RPMI8226 (cell line): ENCODE results near the gene GALT.

Source experiments
- DNase-seq: peaks from one replicate; pipeline ENCODE4 v3.0.0-alpha.2; 2015

GALT gene

DNA sequence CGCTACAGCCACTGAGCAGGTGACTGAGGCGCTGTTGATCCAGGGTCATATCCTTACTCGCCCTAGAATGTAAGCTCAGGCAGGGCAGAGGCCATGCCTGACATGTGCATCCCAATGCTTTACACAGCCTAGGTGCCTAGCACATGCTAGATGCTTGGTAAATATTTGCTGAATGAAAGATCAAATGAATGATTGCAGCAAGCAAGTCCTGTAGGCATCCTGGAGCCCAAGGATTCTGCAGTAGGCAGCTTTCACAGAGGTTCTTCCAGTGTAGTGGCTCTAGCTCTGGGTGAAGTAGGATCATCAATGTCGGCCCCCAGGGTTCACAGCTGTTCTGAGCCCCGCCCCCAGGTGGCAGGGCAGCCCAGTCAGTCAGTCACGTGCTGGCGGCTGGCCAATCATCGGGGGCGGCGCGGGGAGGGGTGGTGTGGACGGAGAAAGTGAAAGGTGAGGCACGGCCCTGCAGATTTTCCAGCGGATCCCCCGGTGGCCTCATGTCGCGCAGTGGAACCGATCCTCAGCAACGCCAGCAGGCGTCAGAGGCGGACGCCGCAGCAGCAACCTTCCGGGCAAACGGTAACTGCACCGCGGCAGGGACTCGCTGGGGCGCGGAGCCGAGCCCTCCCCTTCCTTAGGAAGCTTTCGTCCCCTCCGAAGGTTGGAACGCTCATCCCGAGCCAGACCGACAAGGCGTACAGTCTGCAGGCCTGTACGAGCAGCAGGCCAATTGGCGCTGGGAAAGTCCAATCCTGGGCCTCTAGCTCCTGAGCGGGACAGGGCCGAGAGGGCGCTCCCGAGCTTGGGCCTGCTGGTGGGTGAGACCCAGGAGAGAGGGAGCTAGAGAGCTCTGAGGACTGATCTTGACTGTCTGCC lies at the start of gene GALT:
Gene GALT (plus strand): TSS at position 465 of the 873 bp plus-strand sequence. CDS start 30 bp downstream, at position 495.
- peak; percentile 95 for DNase-seq

- no peak for DNase-seq
Observed at GRCh38 chr9:34599546-34599945, 46.9 kb upstream of the GALT start.

DNA sequence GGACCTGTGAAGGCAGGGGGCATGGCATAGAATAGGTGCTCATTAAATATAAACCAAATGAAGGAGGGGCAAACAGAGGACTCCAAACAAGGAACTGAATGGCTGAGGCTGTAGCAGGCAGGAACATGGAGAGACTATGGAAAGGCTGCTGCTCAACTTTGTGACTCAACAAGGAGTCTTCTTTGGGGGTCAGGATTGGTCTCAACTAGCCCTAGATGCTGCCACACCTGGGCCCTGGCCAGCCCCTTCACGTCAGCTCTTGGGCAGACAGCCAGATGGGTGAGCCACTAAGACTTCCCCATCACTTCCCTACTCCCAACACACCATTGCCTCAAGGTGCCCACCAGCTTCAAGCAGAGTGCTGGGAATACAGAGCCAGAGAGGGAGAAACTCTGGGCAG lies 45.6 kb upstream of the GALT start:
- no peak for DNase-seq

DNA sequence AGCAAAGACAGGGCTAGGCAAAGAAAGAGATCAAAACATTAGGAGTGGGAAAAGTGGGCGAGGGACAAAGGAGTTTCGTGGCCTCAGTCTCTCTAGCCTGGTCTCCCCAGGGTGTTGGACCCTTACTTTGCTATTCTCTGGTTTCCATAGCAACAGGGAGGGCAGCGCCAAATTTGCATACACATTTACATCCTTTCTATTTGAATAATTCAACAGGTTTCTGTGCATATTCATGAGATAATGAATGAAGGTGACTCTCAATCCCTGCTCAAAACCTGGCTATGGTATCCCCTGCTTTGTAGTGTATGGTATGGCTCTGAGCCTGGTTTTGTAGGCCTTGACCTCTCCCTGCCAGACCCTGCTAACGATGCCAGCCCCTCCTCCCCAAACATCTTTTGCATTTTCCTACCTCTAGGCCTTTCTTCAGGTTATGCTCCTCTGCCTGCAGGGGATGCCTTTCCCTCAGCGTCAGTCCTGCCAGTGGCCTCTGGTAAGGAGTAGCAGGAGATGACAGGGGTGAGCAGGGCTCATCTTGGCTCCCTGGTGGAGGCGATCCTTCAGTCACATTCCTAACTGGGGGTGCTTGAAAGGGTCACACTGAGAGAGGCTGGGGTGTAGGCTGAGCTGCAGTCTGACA lies 44.4 kb upstream of the GALT start:
- DNase-seq = no peak

DNA sequence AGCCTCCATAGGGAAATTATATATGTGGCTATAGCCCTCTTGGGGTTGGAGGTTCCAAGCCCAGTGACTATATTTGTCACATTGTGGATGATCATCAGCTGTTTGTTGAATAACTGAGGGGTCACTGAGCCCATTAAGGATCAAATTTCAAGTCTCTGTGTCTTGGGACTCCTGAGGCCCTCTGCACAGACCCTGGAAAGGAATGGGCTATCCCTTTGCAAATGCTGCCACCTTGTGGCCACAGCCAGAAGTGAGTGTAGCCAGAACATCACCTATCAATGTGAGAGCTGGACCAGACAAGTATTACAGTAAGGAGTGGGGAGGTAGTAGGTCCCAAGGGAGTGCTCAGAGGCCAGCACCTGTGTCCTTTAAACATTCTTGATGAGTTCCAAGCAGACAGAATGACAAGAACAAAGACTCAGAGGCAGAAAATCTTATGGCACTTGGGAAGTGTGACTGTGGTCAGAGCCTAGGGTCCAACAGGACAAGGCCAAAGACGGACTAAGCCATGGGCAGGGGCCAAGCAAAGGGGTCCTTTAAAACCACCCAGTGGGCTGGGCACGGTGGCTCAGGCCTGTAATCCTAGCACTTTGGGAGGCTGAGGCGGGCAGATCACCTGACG lies 42.8 kb upstream of the GALT start:
- peak; percentile 77 for DNase-seq

- DNase-seq = no peak
Observed at GRCh38 chr9:34606190-34606589, 40.3 kb upstream of the GALT start.

GRCh38 chr9:34606905-34607304 lies 39.6 kb upstream of the GALT start:
- no peak for DNase-seq

GRCh38 chr9:34607331-34607730 lies 39.1 kb upstream of the GALT start:
- no peak for DNase-seq

DNA sequence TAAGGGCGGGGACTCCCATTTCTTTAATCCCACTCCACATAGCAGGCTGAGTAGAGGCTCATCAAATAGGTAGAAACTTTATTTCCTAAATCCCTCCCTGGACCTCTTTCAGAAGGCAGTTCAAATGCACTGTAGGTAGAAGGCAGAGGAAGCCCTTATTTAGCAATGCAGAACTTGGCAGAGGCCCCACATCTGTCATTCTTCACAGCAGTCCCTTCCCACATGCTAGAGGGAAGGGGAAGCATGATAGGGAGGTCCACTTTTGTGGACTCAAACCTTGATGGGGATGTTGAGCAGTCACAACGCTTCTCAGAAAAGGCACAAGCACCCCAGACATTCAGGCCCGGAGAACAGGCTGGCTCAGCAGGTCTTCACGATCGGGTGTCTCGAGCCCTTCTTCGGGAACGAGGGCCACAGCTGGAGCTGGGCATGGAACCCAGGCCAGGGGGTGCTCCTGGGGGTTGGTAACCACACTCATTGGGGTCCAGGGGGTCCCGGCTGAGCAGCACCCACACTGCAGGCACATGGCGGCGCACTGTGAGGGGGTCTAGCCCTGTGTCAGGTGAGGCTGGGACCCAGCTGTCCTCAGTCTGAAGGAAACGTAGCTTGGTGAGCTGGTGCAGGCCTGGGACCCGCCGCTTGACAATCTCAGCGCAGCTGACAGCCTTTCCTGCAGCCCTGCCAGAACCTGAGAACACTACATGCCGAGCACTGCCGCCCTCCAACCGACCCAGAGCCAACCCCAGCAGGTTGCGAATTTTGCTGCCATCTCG lies 35.9 kb upstream of the GALT start:
- DNase-seq = no peak

GRCh38 chr9:34611251-34611810 lies 35.1 kb upstream of the GALT start:
- DNase-seq = no peak

DNA sequence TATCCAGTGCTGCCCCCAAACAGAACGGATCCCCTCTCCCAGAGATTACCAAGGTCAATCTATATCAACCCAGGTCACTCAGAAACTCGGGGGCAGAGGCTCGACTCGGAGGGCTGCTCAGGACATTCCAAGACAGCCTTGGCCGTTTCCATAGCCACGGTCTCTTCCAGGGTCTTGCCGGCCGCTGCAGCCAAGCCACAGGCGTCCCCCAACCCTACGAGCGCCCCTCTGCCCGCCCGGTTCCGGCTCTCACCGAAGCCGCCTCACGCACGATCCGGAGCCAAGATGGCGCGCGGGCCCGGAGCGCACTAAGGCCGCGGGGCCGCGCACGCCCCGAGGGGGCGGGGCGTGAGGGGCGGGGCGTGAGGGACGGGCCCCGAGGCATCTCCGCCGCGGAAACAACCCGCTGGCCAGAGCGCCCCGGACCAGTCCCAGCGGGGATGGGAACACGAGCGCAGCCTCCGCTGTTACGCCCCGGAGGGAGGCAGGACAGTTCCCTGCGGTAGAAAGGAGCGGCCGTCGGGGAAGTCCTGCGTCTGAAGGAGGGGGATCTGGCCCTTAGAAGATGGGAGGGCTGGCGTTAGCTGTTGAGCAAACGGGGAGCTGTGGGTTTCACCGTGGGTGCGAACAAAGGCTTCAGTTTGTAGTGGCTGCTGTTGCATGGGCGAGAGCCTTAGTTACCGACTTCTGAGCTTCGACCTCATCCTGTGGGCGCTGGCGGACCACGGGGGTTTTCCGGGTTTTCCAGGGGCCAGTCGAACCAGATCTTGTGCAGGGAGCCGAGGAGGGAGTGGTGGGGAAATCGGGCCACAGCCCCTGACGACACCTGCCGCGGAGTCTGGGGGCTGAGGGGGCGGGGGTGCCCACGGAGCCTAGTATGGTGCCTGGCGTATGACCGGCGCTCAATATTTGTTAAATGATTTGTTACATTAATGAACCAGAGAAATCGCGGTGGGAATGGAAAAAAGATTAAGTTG lies 34.4 kb upstream of the GALT start, which contains the start of gene RPP25L:
Gene RPP25L (minus strand): TSS at position 287 of the 977 bp plus-strand sequence. CDS start 801 bp downstream, outside the sequence.
- peak; percentile 91 for DNase-seq

GRCh38 chr9:34612788-34613390 lies 33.6 kb upstream of the GALT start:
- DNase-seq = peak; percentile 85

- no peak for DNase-seq
Observed at GRCh38 chr9:34615132-34615531, 31.3 kb upstream of the GALT start.

DNA sequence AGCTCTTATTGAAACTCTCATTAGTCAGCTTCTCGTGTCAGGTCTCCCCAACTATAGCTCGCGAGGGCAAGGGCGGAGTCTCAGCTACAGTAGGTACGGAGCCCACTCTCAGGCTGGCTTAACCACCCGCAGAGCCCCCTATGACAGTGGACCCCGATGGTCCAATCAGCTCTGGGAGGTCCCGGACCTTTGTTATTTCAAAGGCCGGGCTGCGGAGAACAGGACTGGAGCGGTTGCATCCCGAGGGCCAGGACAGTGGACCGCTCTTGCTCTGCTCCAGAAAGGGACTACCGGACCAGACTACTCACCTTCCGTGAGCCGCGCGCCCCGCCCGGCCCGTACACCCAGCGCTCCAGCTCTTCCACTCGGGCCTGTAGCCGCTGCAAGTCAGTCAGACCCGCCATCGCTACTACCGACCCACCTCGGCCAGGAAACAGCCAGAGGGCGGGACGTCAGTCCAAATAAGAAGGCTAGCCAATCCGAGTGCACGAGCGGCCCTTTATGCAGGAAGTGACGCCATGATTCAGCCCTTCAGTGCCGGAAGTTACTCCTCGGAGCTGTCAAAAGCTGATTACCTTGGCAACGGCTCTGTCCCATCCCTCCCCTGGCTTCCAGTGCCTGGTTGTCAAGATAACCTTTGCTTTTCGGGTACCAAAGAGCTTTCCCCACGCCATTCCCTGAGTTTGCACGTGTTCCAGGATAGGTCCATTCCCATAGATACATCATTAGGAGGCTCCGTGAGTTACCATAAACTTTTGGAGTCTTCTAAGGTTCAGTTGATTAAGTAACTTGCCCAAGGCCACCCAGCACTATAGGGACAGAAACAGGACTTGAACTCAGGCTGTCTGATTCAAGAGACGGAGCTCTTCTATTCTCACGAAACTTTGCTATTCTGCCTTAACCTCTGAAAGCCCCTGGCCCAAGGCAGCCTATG lies 26.1 kb upstream of the GALT start, which contains the start of gene DCTN3:
Gene DCTN3 (minus strand): TSS at position 435 of the 934 bp plus-strand sequence. CDS start 31 bp downstream, at position 404.
- DNase-seq = peak; percentile 94

- no peak for DNase-seq
Observed at GRCh38 chr9:34623374-34624235, 22.9 kb upstream of the GALT start.

DNA sequence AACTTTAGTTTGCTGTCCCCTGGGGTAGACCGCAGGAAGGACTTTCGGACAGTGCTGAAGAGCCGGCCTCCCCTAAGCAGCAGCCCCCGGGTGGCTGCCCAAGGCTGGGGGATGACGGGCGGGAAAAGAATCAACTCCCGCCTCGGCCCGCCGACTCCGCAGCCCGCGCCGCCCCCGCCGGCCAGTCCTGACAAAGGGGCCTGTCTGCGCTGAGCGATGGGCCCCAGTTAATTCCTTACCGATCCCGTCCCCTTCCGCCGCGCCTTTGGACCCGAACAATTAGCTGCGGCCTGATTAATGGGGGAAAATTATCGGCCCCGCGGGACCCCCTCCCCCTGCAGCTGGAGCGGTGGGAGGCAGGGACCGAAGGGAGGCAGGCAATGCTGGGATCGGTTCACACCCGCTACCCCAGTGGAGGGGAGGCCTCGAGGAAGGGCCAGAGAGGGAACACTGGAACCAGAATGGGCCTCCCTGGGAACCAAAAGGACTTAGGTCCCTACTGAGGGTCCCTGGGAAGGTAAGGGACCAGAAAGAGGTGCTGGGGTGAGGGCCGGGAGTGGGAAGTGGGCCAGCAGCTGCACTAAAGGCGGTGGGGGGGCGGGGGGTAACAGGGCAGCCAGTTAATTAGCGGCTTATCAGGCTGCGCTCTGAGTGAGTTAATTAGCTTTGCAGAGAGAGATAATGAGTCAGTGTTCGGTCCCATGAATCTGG lies 21.8 kb upstream of the GALT start:
- no peak for DNase-seq

- no peak for DNase-seq
Observed at GRCh38 chr9:34625186-34625486, 21.3 kb upstream of the GALT start.
